Keratinocyte (primary cell): ENCODE measurements around the gene MYOC. TPM values are rescaled to one million over a fixed set of nuclear protein-coding genes. Genes with fewer than 3 reads are reported as not detected.
"Not testable (repeated sequence)": the region's sequence is repeated elsewhere in the genome, so short reads cannot be mapped to it uniquely, and the experiment has no call there.

Experiments
- DNase-seq: peaks from one replicate; pipeline ENCODE4 v3.0.0-alpha.2; 2011; ENCODE audit warnings: low read depth, missing footprints, low spot score
- FAIRE-seq: peaks from 2 replicates; lab custom pipeline; 2011; peaks lifted over from hg19 to GRCh38; lab: Jason Lieb, UNC
- H2AFZ ChIP-seq: 2 replicates; pipeline ENCODE4 v1.6.0; 2012; ENCODE audit warnings: low read length, control low read depth, inconsistent platforms; ENCODE audit not compliant: control insufficient read depth
- H3K27ac ChIP-seq: 2 replicates; pipeline ENCODE4 v1.5.1; 2011; ENCODE audit warnings: low read length; ENCODE audit not compliant: control insufficient read depth, insufficient read depth
- H3K27me3 ChIP-seq: 3 replicates; pipeline ENCODE4 v1.6.0; 2011; ENCODE audit warnings: low read length; ENCODE audit not compliant: control insufficient read depth, insufficient read depth; ENCODE audit errors: extremely low read depth
- H3K36me3 ChIP-seq, 2 experiments: 2 replicates in 1 of 2; 3 replicates in 1 of 2; pipeline ENCODE4 v1.5.1; 2011; ENCODE audit warnings: low read length in 2 of 2, mild to moderate bottlenecking in 1 of 2; ENCODE audit not compliant: control insufficient read depth in 2 of 2, insufficient read depth in 2 of 2; ENCODE audit errors: extremely low read depth in 1 of 2
- H3K4me1 ChIP-seq: 3 replicates; pipeline ENCODE4 v1.5.1; 2011; ENCODE audit warnings: low read length; ENCODE audit not compliant: control insufficient read depth, insufficient read depth; ENCODE audit errors: extremely low read depth
- H3K4me2 ChIP-seq: 3 replicates; pipeline ENCODE4 v1.6.0; 2011; ENCODE audit warnings: low read depth, low read length; ENCODE audit not compliant: control insufficient read depth, insufficient read depth; ENCODE audit errors: extremely low read depth
- H3K4me3 ChIP-seq, 3 experiments: fragments of 200-600 bp in 1 of 3; sonication (generic) in 1 of 3; 2 replicates in 2 of 3; 3 replicates in 1 of 3; pipeline ENCODE4 v1.5.1; 2011 to 2016; ENCODE audit warnings: low read length in 3 of 3, mild to moderate bottlenecking in 3 of 3, control low read depth in 2 of 3, inconsistent platforms in 1 of 3, low read depth in 1 of 3, mixed read lengths in 1 of 3, mixed run types in 1 of 3, moderate library complexity in 1 of 3; ENCODE audit not compliant: control insufficient read depth in 2 of 3, insufficient read depth in 2 of 3; ENCODE audit errors: extremely low read depth in 1 of 3
- H3K79me2 ChIP-seq: 2 replicates; pipeline ENCODE4 v1.6.0; 2012; ENCODE audit warnings: low read length; ENCODE audit not compliant: control insufficient read depth, insufficient read depth
- H3K9ac ChIP-seq: 3 replicates; pipeline ENCODE4 v1.6.0; 2011; ENCODE audit warnings: low read length; ENCODE audit not compliant: control insufficient read depth, insufficient read depth; ENCODE audit errors: extremely low read depth
- H3K9me1 ChIP-seq: 3 replicates; pipeline ENCODE4 v1.6.0; 2011; ENCODE audit warnings: low read length; ENCODE audit not compliant: control insufficient read depth, insufficient read depth; ENCODE audit errors: extremely low read depth
- H3K9me3 ChIP-seq: 2 replicates; pipeline ENCODE4 v1.5.1; 2012; ENCODE audit warnings: low read depth, low read length; ENCODE audit not compliant: control insufficient read depth
- H4K20me1 ChIP-seq: 3 replicates; pipeline ENCODE4 v1.6.0; 2011; ENCODE audit warnings: low read length; ENCODE audit not compliant: control insufficient read depth, insufficient read depth; ENCODE audit errors: extremely low read depth
- CTCF ChIP-seq, 3 experiments: IDR thresholded peaks in 1 of 3; conservative IDR thresholded peaks in 1 of 3; optimal IDR thresholded peaks in 1 of 3; 2 replicates in 2 of 3; 3 replicates in 1 of 3; pipeline versions ENCODE3 to v1.5.1; 2011; ENCODE audit warnings: low read length in 3 of 3, mild to moderate bottlenecking in 3 of 3, moderate library complexity in 2 of 3, control low read depth in 1 of 3, inconsistent platforms in 1 of 3; ENCODE audit not compliant: insufficient read depth in 2 of 3; ENCODE audit errors: extremely low read depth in 1 of 3
- EZH2 ChIP-seq: IDR thresholded peaks from one replicate; pipeline ENCODE4 v1.6.1; 2012; ENCODE audit warnings: inconsistent platforms, mild to moderate bottlenecking, low read length, moderate library complexity
- dilution Hi-C: fragments of 300-500 bp; cut with MboI; formaldehyde crosslinking; loops from one replicate; pipeline ENCODE4 v1.7.0; 2020; ENCODE audit warnings: low sequenced_read_pairs; ENCODE audit not compliant: extremely low pct_ligation_motif_present
- polyA plus RNA-seq, 5 experiments: library from polyadenylated mRNA; depleted of rRNA in 3 of 5; stranded (reverse) in 3 of 5; stranded (forward) in 1 of 5; unstranded in 1 of 5; fragments of >200 nt; gene quantifications; 1 replicate in 1 of 5; 2 replicates in 3 of 5; 3 replicates in 1 of 5; pipeline versions ENCODE4 v1.2.1 to v1.2.3, GENCODE V29; 2011 to 2012; ENCODE audit warnings: missing spikeins in 2 of 5, low read depth in 1 of 5, low replicate concordance in 1 of 5

The MYOC gene
- polyA plus RNA-seq, 1 donor (not counting 4 experiments of a cell fraction or from before 2014, with no cell fraction given) = not detected

GRCh38 chr1:171606402-171606941 lies 46.0 kb downstream of the MYOC start:
- dilution Hi-C loops = no loop called here
- Histone ChIP-seq H3K9ac (no peak overlapping the region), H3K9me1 (no peaks in the 10 kb centered on the region), H3K27me3 (no peaks in the 10 kb centered on the region), H3K9me3 (no peaks in the 10 kb centered on the region), H3K27ac (no peak overlapping the region), H3K79me2 (no peaks in the 10 kb centered on the region), H3K4me3 (no peak overlapping the region), H4K20me1 (no peaks in the 10 kb centered on the region), H3K4me2 (no peak overlapping the region), H2AFZ (no peak overlapping the region), H3K4me1 (no peaks in the 10 kb centered on the region), H3K36me3 (no peaks in the 10 kb centered on the region)
- FAIRE-seq (no peak), DNase-seq (no peak)
- no peak for TF ChIP-seq CTCF (optimal IDR thresholded peaks at IDR 0.05 in 1 of 3, IDR thresholded peaks at IDR 0.05 in 1 of 3, conservative IDR thresholded peaks at IDR 0.05 in 1 of 3; ENCODE audit: extremely low read depth in 1 of 3, insufficient read depth in 2 of 3, low read length in 3 of 3)

- FAIRE-seq, H3K9me1 ChIP-seq, dilution Hi-C loops, H3K27me3 ChIP-seq, H3K4me2 ChIP-seq, H2AFZ ChIP-seq, H3K4me1 ChIP-seq, H3K27ac ChIP-seq, H4K20me1 ChIP-seq, H3K79me2 ChIP-seq, H3K9me3 ChIP-seq, H3K9ac ChIP-seq, DNase-seq, H3K4me3 ChIP-seq, H3K36me3 ChIP-seq: not testable (repeated sequence)
Observed at GRCh38 chr1:171603042-171603441, 49.4 kb downstream of the MYOC start.

GRCh38 chr1:171600862-171601261 lies 51.6 kb downstream of the MYOC start:
- DNase-seq = no peak
- H2AFZ ChIP-seq = no peak overlapping the region

More at GRCh38 chr1:171600862-171601261, 51.6 kb downstream of the MYOC start:
- Histone ChIP-seq H3K4me2 (no peak overlapping the region), H3K4me3 (no peak overlapping the region), H3K4me1 (no peaks in the 10 kb centered on the region), H3K79me2 (no peaks in the 10 kb centered on the region), H3K9me3 (no peaks in the 10 kb centered on the region), H3K9me1 (no peaks in the 10 kb centered on the region), H3K36me3 (no peaks in the 10 kb centered on the region), H3K9ac (no peak overlapping the region), H4K20me1 (no peaks in the 10 kb centered on the region), H3K27ac (no peak overlapping the region), H3K27me3 (no peaks in the 10 kb centered on the region)
- dilution Hi-C loops = no loop called here
- FAIRE-seq = no peak
- TF ChIP-seq CTCF (optimal IDR thresholded peaks at IDR 0.05 in 1 of 3, IDR thresholded peaks at IDR 0.05 in 1 of 3, conservative IDR thresholded peaks at IDR 0.05 in 1 of 3; ENCODE audit: extremely low read depth in 1 of 3, insufficient read depth in 2 of 3, low read length in 3 of 3) (no peak), EZH2 (no peak)
